Upper lobe of left lung (tissue), 6 donors: ENCODE measurements around the gene HDAC1. TPM values are rescaled to one million over a fixed set of nuclear protein-coding genes. Genes with fewer than 3 reads are reported as not detected.

ENCODE experiments used
- ATAC-seq, 2 donors: fragments of 200-7000 bp; cut with Tn5 transposase; one replicate each; pipeline ENCODE4 v1.9.1; 2022; ENCODE audit warnings: mild to moderate bottlenecking in 2 of 2, moderate library complexity in 2 of 2; ENCODE audit not compliant: low FRiP score in 2 of 2
- DNase-seq, 2 donors: peaks; one replicate each; pipeline ENCODE4 v3.0.0-alpha.2; 2019 to 2020
- H3K27ac ChIP-seq, 4 donors: fragments of 200-600 bp; sonication (generic); one replicate each; pipeline ENCODE4 v1.5.1; 2016 to 2019
- H3K27me3 ChIP-seq, 4 donors: fragments of 200-600 bp; sonication (generic); one replicate each; pipeline ENCODE4 v1.5.1; 2017 to 2019
- H3K36me3 ChIP-seq, 4 donors: fragments of 200-600 bp; sonication (generic); one replicate each; pipeline ENCODE4 v1.5.1; 2016 to 2019
- H3K4me1 ChIP-seq, 4 donors: fragments of 200-600 bp; sonication (generic); one replicate each; pipeline ENCODE4 v1.5.1; 2018 to 2019
- H3K4me3 ChIP-seq, 4 donors: fragments of 200-600 bp; sonication (generic); one replicate each; pipeline ENCODE4 v1.5.1; 2017 to 2019; ENCODE audit warnings: mild to moderate bottlenecking in 2 of 4, moderate library complexity in 1 of 4
- H3K9me3 ChIP-seq, 4 donors: fragments of 200-600 bp; sonication (generic); one replicate each; pipeline ENCODE4 v1.5.1; 2018 to 2019
- EP300 ChIP-seq, 4 donors: sonication (generic); formaldehyde crosslinking; IDR thresholded peaks; one replicate each; pipeline ENCODE4 v1.5.1; 2017; ENCODE audit warnings: antibody characterized with exemption in 4 of 4, control low read depth in 2 of 4
- POLR2A ChIP-seq, 4 donors: fragments of 450-650 bp; IDR thresholded peaks; one replicate each; pipeline ENCODE4 v1.5.1; 2016 to 2017; ENCODE audit warnings: antibody characterized with exemption in 4 of 4, mild to moderate bottlenecking in 2 of 4
- POLR2AphosphoS5 ChIP-seq, 2 donors: sonication (generic); formaldehyde crosslinking; IDR thresholded peaks; one replicate each; pipeline ENCODE4 v1.5.1; 2017; ENCODE audit warnings: antibody characterized with exemption in 2 of 2
- WGBS, 2 donors: methylation state at CpG; one replicate each; pipeline ENCODE4 v1.1.5; 2017 to 2018; 5-methylcytosine and 5-hydroxymethylcytosine counted together
- total RNA-seq, 6 donors: library from RNA; depleted of rRNA in 4 of 6; stranded (reverse); fragments of >200 nt in 4 of 6; gene quantifications; one replicate each; pipeline versions ENCODE4 v1.1.0 to v1.2.1, GENCODE V29; 2016 to 2021
- TF ChIP-seq, protein P1 (sequence below), 6 experiments: fragments of 450-650 bp in 4 of 6; fragments of 200-600 bp in 2 of 6; sonication (generic) in 2 of 6; IDR thresholded peaks; one replicate each; pipeline ENCODE4 v1.5.1; 2016 to 2019; ENCODE audit warnings: antibody characterized with exemption in 6 of 6
- donor health status: DM: no; HTN: no; CAD: no; lungs with moderate emphysema.
- donor health status: DM: no; HTN: yes; CAD: no; lungs with severe emphysema.

The HDAC1 gene
- total RNA-seq, 6 donors from 2014 or later: 36.8 to 78.0 (median 48.8) TPM

DNA sequence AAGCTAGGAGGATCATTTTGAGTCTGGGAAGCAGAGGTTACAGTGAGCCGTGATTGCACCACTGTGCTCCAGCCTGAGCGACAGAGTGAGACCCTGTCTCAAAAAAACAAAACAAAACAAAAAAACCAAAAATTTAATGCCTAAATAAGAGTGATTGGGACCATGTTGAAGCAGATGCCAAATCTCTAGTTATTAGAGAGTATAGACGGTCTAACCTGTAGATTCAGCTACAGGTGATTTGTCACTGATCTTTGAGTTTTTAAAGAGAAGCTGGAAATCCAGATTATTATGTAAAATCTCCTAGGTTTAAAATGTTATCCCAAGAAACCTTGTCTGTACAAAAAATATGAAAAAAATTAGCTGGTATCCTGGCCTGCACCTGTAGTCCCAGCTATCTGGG is 11.5 kb downstream of the HDAC1 start:
- ATAC-seq: no peak
- no peaks in the 10 kb centered on the region for H3K9me3 ChIP-seq
- H3K27me3 ChIP-seq: no peaks in the 10 kb centered on the region
- WGBS, 2 donors: 95 to 98% methylated on average over 3 of the region's 3 CpGs
- no peak for TF ChIP-seq POLR2A (IDR thresholded peaks at IDR 0.05)
- peaks cover 0 to 9% (median 0%) of the 10 kb centered on the region in 4 donors for H3K4me1 ChIP-seq
- DNase-seq: no peak
- H3K27ac ChIP-seq: no peak overlapping the region
- peaks cover 4 to 38% (median 27%) of the 10 kb centered on the region in 4 donors for H3K36me3 ChIP-seq
- no peak overlapping the region for H3K4me3 ChIP-seq

GRCh38 chr1:32303997-32304622 is 12.2 kb downstream of the HDAC1 start:
- no peak for ATAC-seq

DNA sequence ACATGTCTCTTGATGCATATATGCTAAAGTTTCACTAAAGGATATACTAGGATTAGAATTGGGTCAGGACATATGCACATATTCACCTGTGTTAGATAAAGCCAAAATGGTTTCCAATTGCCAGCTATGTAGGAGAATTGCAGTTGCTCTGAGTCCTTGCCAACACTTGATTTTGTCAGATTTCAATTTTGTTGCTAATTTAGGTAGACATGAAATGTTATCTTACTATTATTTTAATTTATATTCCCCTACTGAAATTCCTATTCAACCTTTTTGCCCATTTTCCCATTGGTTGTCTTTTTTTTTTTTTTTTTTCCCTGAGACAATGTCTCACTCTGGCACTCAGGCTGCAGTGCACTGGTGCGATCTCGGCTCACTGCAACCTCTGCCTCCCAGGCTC is 13.4 kb downstream of the HDAC1 start:
- peaks cover 4 to 38% (median 27%) of the 10 kb centered on the region in 4 donors for H3K36me3 ChIP-seq
- no peak overlapping the region for H3K4me3 ChIP-seq
- DNase-seq (no peak), ATAC-seq (no peak)
- H3K4me1 ChIP-seq: peaks cover 0 to 7% (median 0%) of the 10 kb centered on the region in 4 donors
- no peak for TF ChIP-seq POLR2AphosphoS5 (IDR thresholded peaks at IDR 0.05)
- TF ChIP-seq, protein P1, sequence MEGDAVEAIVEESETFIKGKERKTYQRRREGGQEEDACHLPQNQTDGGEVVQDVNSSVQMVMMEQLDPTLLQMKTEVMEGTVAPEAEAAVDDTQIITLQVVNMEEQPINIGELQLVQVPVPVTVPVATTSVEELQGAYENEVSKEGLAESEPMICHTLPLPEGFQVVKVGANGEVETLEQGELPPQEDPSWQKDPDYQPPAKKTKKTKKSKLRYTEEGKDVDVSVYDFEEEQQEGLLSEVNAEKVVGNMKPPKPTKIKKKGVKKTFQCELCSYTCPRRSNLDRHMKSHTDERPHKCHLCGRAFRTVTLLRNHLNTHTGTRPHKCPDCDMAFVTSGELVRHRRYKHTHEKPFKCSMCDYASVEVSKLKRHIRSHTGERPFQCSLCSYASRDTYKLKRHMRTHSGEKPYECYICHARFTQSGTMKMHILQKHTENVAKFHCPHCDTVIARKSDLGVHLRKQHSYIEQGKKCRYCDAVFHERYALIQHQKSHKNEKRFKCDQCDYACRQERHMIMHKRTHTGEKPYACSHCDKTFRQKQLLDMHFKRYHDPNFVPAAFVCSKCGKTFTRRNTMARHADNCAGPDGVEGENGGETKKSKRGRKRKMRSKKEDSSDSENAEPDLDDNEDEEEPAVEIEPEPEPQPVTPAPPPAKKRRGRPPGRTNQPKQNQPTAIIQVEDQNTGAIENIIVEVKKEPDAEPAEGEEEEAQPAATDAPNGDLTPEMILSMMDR (IDR thresholded peaks at IDR 0.05): no peak
- TF ChIP-seq EP300 (IDR thresholded peaks at IDR 0.05): no peak
- TF ChIP-seq POLR2A (IDR thresholded peaks at IDR 0.05): no peak
- H3K9me3 ChIP-seq: no peaks in the 10 kb centered on the region
- WGBS, 2 donors: 98 to 100% methylated on average over 2 of the region's 2 CpGs
- no peak overlapping the region for H3K27ac ChIP-seq
- no peaks in the 10 kb centered on the region for H3K27me3 ChIP-seq

More at GRCh38 chr1:32303997-32304622, 12.2 kb downstream of the HDAC1 start:
- WGBS, 2 donors: 88 to 93% methylated on average over 3 of the region's 3 CpGs
- H3K9me3 ChIP-seq: no peaks in the 10 kb centered on the region
- H3K4me3 ChIP-seq: no peak overlapping the region
- H3K36me3 ChIP-seq: peaks cover 4 to 38% (median 27%) of the 10 kb centered on the region in 4 donors
- H3K4me1 ChIP-seq: peaks cover 0 to 8% (median 0%) of the 10 kb centered on the region in 4 donors
- TF ChIP-seq POLR2A (IDR thresholded peaks at IDR 0.05) (no peak), POLR2AphosphoS5 (IDR thresholded peaks at IDR 0.05) (no peak), EP300 (IDR thresholded peaks at IDR 0.05) (no peak)
- TF ChIP-seq, protein P1 (IDR thresholded peaks at IDR 0.05): no peak
- no peak overlapping the region for H3K27ac ChIP-seq
- no peak for DNase-seq
- H3K27me3 ChIP-seq: no peaks in the 10 kb centered on the region

DNA sequence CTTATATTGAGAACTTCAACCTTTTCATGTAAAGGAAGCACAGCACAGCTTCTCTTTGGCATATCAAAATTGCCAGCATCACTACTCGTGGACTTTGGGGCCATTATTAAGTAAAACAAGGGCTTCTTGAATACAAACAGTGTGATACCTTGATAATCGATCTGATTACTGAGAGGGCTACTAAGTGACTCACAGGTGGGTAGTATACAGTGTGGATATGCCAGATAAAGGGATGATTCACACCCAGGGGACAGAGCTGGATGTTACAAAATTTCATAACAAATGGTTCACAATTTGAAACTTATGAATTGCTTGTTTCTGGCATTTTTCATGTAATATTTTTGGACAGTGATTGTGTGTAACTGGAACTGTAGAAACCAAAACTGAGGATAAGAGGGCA is 15.4 kb downstream of the HDAC1 start:
- H3K36me3 ChIP-seq: peaks cover 4 to 36% (median 27%) of the 10 kb centered on the region in 4 donors
- ATAC-seq (no peak), DNase-seq (no peak)
- 80 to 87% methylated on average over 2 of the region's 2 CpGs for WGBS, 2 donors
- no peak overlapping the region for H3K27ac ChIP-seq
- no peak overlapping the region for H3K4me3 ChIP-seq
- H3K4me1 ChIP-seq: peaks cover 0 to 21% (median 8%) of the 10 kb centered on the region in 4 donors
- H3K9me3 ChIP-seq: no peaks in the 10 kb centered on the region
- TF ChIP-seq POLR2AphosphoS5 (IDR thresholded peaks at IDR 0.05) (no peak), EP300 (IDR thresholded peaks at IDR 0.05) (no peak), POLR2A (IDR thresholded peaks at IDR 0.05) (no peak)
- TF ChIP-seq, protein P1 (IDR thresholded peaks at IDR 0.05): no peak
- no peaks in the 10 kb centered on the region for H3K27me3 ChIP-seq

DNA sequence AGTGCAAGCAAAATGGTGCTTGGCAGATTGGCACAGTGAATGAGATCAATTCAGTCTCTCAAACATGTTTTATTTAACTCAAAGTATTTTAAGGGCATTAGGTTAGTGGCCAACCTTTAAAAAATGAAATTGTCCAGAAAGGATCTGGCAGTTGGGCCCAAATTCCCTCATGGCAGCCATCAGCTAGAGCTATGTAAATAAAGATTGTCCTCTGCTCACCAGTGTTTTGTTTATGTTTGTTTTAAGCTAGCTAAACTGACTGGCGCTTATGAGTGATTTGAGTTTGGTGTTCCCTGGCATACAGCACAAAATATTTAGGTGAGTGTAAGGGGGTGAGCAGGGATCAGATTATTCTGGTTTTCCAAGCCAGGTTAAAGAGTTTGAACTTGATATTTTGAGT is 18.1 kb downstream of the HDAC1 start:
- no peak for ATAC-seq
- Histone ChIP-seq H3K9me3 (no peaks in the 10 kb centered on the region), H3K4me1 (peaks cover 1 to 21% (median 8%) of the 10 kb centered on the region in 4 donors), H3K36me3 (peaks cover 0 to 9% (median 3%) of the 10 kb centered on the region in 4 donors), H3K27me3 (no peaks in the 10 kb centered on the region), H3K4me3 (no peak overlapping the region), H3K27ac (no peak overlapping the region)
- TF ChIP-seq EP300 (IDR thresholded peaks at IDR 0.05) (no peak), POLR2AphosphoS5 (IDR thresholded peaks at IDR 0.05) (no peak)
- WGBS, 2 donors: 56 to 64% methylated on average over 1 of the region's 1 CpG
- DNase-seq: no peak
